Endothelial cell of umbilical vein (primary cell): Measurements from ENCODE around the gene KLC1. TPM values are rescaled to one million over a fixed set of nuclear protein-coding genes. Genes with fewer than 3 reads are reported as not detected.
A peak's percentile ranks its signal among the peaks of the same experiment; 100 is the strongest.

Experiments
- BruUV-seq: library from RNA; stranded (reverse); fragments of 400-500 nt; replicated peaks from 2 replicates; lab custom pipeline; 2021; lab: Mats Ljungman, UMichigan
- CTCF ChIA-PET: fragments of 300-600, 350-600 bp; sonication (Branson Sonifier 250); formaldehyde crosslinking; loops from one replicate; lab custom pipeline; 2021; ENCODE audit warnings: antibody characterized with exemption, inconsistent platforms; lab: Charles Lee
- POLR2A ChIA-PET: fragments of 300-600, 350-600 bp; sonication (Branson Sonifier 250); formaldehyde crosslinking; loops from one replicate; lab custom pipeline; 2021; ENCODE audit warnings: antibody characterized with exemption, inconsistent platforms; lab: Charles Lee
- DNase-seq: peaks from one replicate; pipeline ENCODE4 v3.0.0-alpha.2; 2011; ENCODE audit warnings: low read depth, low spot score
- FAIRE-seq: peaks from 2 replicates; lab custom pipeline; 2011; peaks lifted over from hg19 to GRCh38; lab: Jason Lieb, UNC
- H2AFZ ChIP-seq: 2 replicates; pipeline ENCODE4 v1.6.0; 2012; ENCODE audit warnings: low read depth, low read length, control low read depth, inconsistent platforms
- H3K27ac ChIP-seq: 2 replicates; pipeline ENCODE4 v1.5.1; 2011; ENCODE audit warnings: low read depth, mild to moderate bottlenecking, control low read depth, low read length, moderate library complexity; ENCODE audit not compliant: insufficient read depth
- H3K27me3 ChIP-seq, 2 experiments: 2 replicates each; pipeline versions ENCODE4 v1.6.0 to v1.6.1; 2011; ENCODE audit warnings: low read length in 2 of 2, mixed read lengths in 1 of 2; ENCODE audit not compliant: control insufficient read depth in 2 of 2, insufficient read depth in 2 of 2
- H3K36me3 ChIP-seq, 2 experiments: 2 replicates in 1 of 2; 3 replicates in 1 of 2; pipeline ENCODE4 v1.5.1; 2011; ENCODE audit warnings: low read length in 2 of 2, mild to moderate bottlenecking in 1 of 2, moderate library complexity in 1 of 2; ENCODE audit not compliant: control insufficient read depth in 2 of 2, insufficient read depth in 2 of 2; ENCODE audit errors: extremely low read depth in 1 of 2
- H3K4me1 ChIP-seq: 3 replicates; pipeline ENCODE4 v1.5.1; 2011; ENCODE audit warnings: mild to moderate bottlenecking, low read length; ENCODE audit not compliant: control insufficient read depth, insufficient read depth; ENCODE audit errors: extremely low read depth
- H3K4me2 ChIP-seq: 2 replicates; pipeline ENCODE4 v1.6.1; 2011; ENCODE audit warnings: low read length, control low read depth, mixed read lengths; ENCODE audit not compliant: insufficient read depth
- H3K4me3 ChIP-seq, 3 experiments: fragments of 200-600 bp in 1 of 3; sonication (generic), shearing (Covaris generic) in 1 of 3; replicated peaks in 1 of 3; 2 replicates each; pipeline ENCODE4 v1.5.1; 2011 to 2016; ENCODE audit warnings: control low read depth in 3 of 3, low read length in 3 of 3, mild to moderate bottlenecking in 2 of 3, inconsistent platforms in 1 of 3, low read depth in 1 of 3, moderate library complexity in 1 of 3; ENCODE audit not compliant: insufficient read depth in 1 of 3
- H3K79me2 ChIP-seq: 2 replicates; pipeline ENCODE4 v1.6.0; 2012; ENCODE audit warnings: low read length, inconsistent platforms; ENCODE audit not compliant: control insufficient read depth, insufficient read depth
- H3K9ac ChIP-seq: replicated peaks from 2 replicates; pipeline ENCODE3; 2011; ENCODE audit warnings: low read length, control low read depth; ENCODE audit not compliant: insufficient read depth; ENCODE audit errors: extremely low read depth
- H3K9me1 ChIP-seq: replicated peaks from 3 replicates; pipeline ENCODE4 v1.6.0; 2011; ENCODE audit warnings: mild to moderate bottlenecking, low read length; ENCODE audit not compliant: control insufficient read depth, insufficient read depth; ENCODE audit errors: extremely low read depth
- H3K9me3 ChIP-seq: replicated peaks from 2 replicates; pipeline ENCODE4 v1.5.1; 2012; ENCODE audit warnings: low read length, inconsistent platforms; ENCODE audit not compliant: control insufficient read depth, insufficient read depth
- H4K20me1 ChIP-seq: replicated peaks from 2 replicates; pipeline ENCODE3; 2011; ENCODE audit warnings: mild to moderate bottlenecking, low read length; ENCODE audit not compliant: control insufficient read depth, insufficient read depth; ENCODE audit errors: extremely low read depth
- CTCF ChIP-seq, 2 donors: IDR thresholded peaks; 1 replicate in 1 of 2; 2 replicates in 1 of 2; pipeline ENCODE4 v1.5.1; 2011; ENCODE audit warnings: low read length in 2 of 2, mild to moderate bottlenecking in 2 of 2, moderate library complexity in 2 of 2, control low read depth in 1 of 2, inconsistent platforms in 1 of 2, low read depth in 1 of 2; ENCODE audit not compliant: insufficient read depth in 1 of 2; ENCODE audit errors: extremely low read depth in 1 of 2
- EZH2 ChIP-seq: IDR thresholded peaks from 2 replicates; pipeline ENCODE4 v1.6.1; 2012; ENCODE audit warnings: borderline replicate concordance, low read depth, mild to moderate bottlenecking, moderate library complexity, low read length, inconsistent platforms; ENCODE audit not compliant: severe bottlenecking
- FOS ChIP-seq: IDR thresholded peaks from 2 replicates; pipeline ENCODE4 v1.6.1; 2011; ENCODE audit warnings: mild to moderate bottlenecking, low read length, moderate library complexity, borderline replicate concordance; ENCODE audit not compliant: insufficient read depth
- GATA2 ChIP-seq: IDR thresholded peaks from 2 replicates; pipeline ENCODE4 v1.7.0; 2011; ENCODE audit warnings: low read depth, mild to moderate bottlenecking, moderate library complexity, mixed read lengths, low read length; ENCODE audit not compliant: insufficient read length, insufficient read depth
- JUN ChIP-seq: IDR thresholded peaks from 2 replicates; pipeline ENCODE4 v1.6.1; 2011; ENCODE audit warnings: borderline replicate concordance, low read depth; ENCODE audit not compliant: insufficient read length, insufficient read depth
- MAX ChIP-seq: IDR thresholded peaks from 2 replicates; pipeline ENCODE4 v1.6.1; 2011; ENCODE audit not compliant: insufficient read depth, insufficient read length
- MYC ChIP-seq: IDR thresholded peaks from one replicate; pipeline ENCODE4 v1.6.1; 2011; ENCODE audit warnings: mild to moderate bottlenecking, low read depth, low read length
- POLR2A ChIP-seq: IDR thresholded peaks from 2 replicates; pipeline ENCODE4 v1.6.1; 2012; ENCODE audit warnings: low read depth, mild to moderate bottlenecking, control low read depth, low read length
- POLR2AphosphoS5 ChIP-seq: IDR thresholded peaks from 2 replicates; pipeline ENCODE4 v1.6.1; 2012; ENCODE audit warnings: low read depth, mild to moderate bottlenecking, control low read depth, low read length, moderate library complexity; ENCODE audit not compliant: insufficient read depth
- dilution Hi-C: fragments of 300-500 bp; cut with MboI; formaldehyde crosslinking; loops from one replicate; pipeline ENCODE4 v1.15.0; 2019; ENCODE audit warnings: low sequenced_read_pairs; ENCODE audit not compliant: extremely low pct_ligation_motif_present
- intact Hi-C: fragments of 100-400 bp; cut with micrococcal nuclease; formaldehyde crosslinking; loops from one replicate; pipeline ENCODE4 v1.10.0; 2022
- polyA plus RNA-seq, 4 experiments: library from polyadenylated mRNA; depleted of rRNA in 3 of 4; stranded (reverse) in 3 of 4; unstranded in 1 of 4; fragments of >200 nt; gene quantifications; 2 replicates each; pipeline versions ENCODE4 v1.2.1 to v1.2.3, GENCODE V29; 2011 to 2012; ENCODE audit warnings: missing spikeins in 1 of 4
- total RNA-seq: library from RNA; stranded (reverse); gene quantifications from 2 replicates; pipeline ENCODE4 v1.2.3, GENCODE V29; 2021

The KLC1 gene
- total and polyA plus RNA-seq, 2 donors (not counting 3 experiments of a cell fraction or from before 2014, with no cell fraction given): 124 to 233 TPM

- H4K20me1 ChIP-seq: no peaks in the 10 kb centered on the region
Observed at GRCh38 chr14:103697603-103698379, 68.8 kb downstream of the KLC1 start.

GRCh38 chr14:103698380-103699260 lies 69.6 kb downstream of the KLC1 start:
- Histone ChIP-seq H3K4me3 (no peak overlapping the region), H4K20me1 (no peaks in the 10 kb centered on the region), H3K4me1 (peaks cover 19% of the 10 kb centered on the region), H3K36me3 (peaks cover 2 to 31% of the 10 kb centered on the region in 2 experiments), H2AFZ (no peak overlapping the region), H3K9me3 (no peaks in the 10 kb centered on the region), H3K27ac (no peak overlapping the region), H3K27me3 (no peaks in the 10 kb centered on the region), H3K79me2 (peaks cover 2% of the 10 kb centered on the region), H3K9ac (no peak overlapping the region), H3K4me2 (no peak overlapping the region), H3K9me1 (no peaks in the 10 kb centered on the region)
- no peak for TF ChIP-seq MAX
- TF ChIP-seq POLR2AphosphoS5: no peak
- TF ChIP-seq GATA2: no peak
- TF ChIP-seq CTCF (IDR thresholded peaks at IDR 0.05; ENCODE audit: extremely low read depth in 1 of 2, insufficient read depth in 1 of 2, low read depth in 1 of 2, low read length in 2 of 2): no peak
- TF ChIP-seq EZH2: no peak
- no peak for TF ChIP-seq JUN
- TF ChIP-seq FOS: no peak
- TF ChIP-seq POLR2A: no peak
- TF ChIP-seq MYC: no peak
- intact Hi-C loops (no loop called here), dilution Hi-C loops (no loop called here)
- FAIRE-seq (no peak), DNase-seq (no peak)
- ChIA-PET CTCF (interaction anchor here (0.8 kb wide), 1 partner anchor 19 kb away, joined by 3 read pairs; no protein-coding TSS in a partner anchor), POLR2A (no interaction called here)
- no TSS peak for BruUV-seq

More at GRCh38 chr14:103697603-103698379, 68.8 kb downstream of the KLC1 start:
- Histone ChIP-seq H3K4me1 (peaks cover 10% of the 10 kb centered on the region), H3K79me2 (peaks cover 2% of the 10 kb centered on the region), H3K27ac (no peak overlapping the region), H3K27me3 (no peaks in the 10 kb centered on the region), H3K9me3 (no peaks in the 10 kb centered on the region), H3K36me3 (peaks cover 6 to 34% of the 10 kb centered on the region in 2 experiments), H2AFZ (no peak overlapping the region), H3K9ac (no peak overlapping the region), H3K4me2 (no peak overlapping the region), H3K4me3 (no peak overlapping the region), H3K9me1 (no peaks in the 10 kb centered on the region)
- POLR2A ChIA-PET: no interaction called here
- no peak for FAIRE-seq
- DNase-seq: no peak
- BruUV-seq: no TSS peak
- intact Hi-C loops: no loop called here
- dilution Hi-C loops: no loop called here
- TF ChIP-seq POLR2AphosphoS5: peak; percentile 67
- TF ChIP-seq FOS: no peak
- TF ChIP-seq POLR2A: no peak
- CTCF ChIA-PET: interaction anchor here (1.1 kb wide), 1 partner anchor 11 kb away, joined by 3 read pairs; no protein-coding TSS in a partner anchor
